Uterus (tissue), 2 donors: Measurements from ENCODE around the gene CSTF3.

Source experiments
- CTCF ChIP-seq, 4 experiments: fragments of 200-600 bp in 2 of 4; fragments of 450-650 bp in 2 of 4; sonication (generic) in 2 of 4; IDR thresholded peaks; one replicate each; pipeline ENCODE4 v1.5.1; 2016 to 2019; ENCODE audit warnings: antibody characterized with exemption in 4 of 4, mild to moderate bottlenecking in 2 of 4, moderate library complexity in 1 of 4
- POLR2A ChIP-seq, 2 donors: fragments of 450-650 bp; IDR thresholded peaks; one replicate each; pipeline ENCODE4 v1.6.1; 2016; ENCODE audit warnings: antibody characterized with exemption in 2 of 2, mild to moderate bottlenecking in 1 of 2, moderate library complexity in 1 of 2

GRCh38 chr11:33177676-33178336 is 16.5 kb upstream of the CSTF3 start:
- TF ChIP-seq POLR2A (IDR thresholded peaks at IDR 0.05) (no peak), CTCF (IDR thresholded peaks at IDR 0.05) (no peak)
